B cell (primary cell): ENCODE data around the gene NYAP1. TPM values are rescaled to one million over a fixed set of nuclear protein-coding genes. Genes with fewer than 3 reads are reported as not detected.

Source experiments
- ATAC-seq: fragments of 200-7000 bp; cut with Tn5 transposase; one replicate; pipeline ENCODE4 v1.10.0; 2021; ENCODE audit warnings: low read depth, mild to moderate bottlenecking, moderate number of reproducible peaks, moderate library complexity
- CTCF ChIA-PET: fragments of 350-600 bp; sonication (Branson Sonifier 250); formaldehyde crosslinking; loops from one replicate; lab custom pipeline; 2021; ENCODE audit warnings: antibody characterized with exemption, inconsistent platforms; lab: Charles Lee
- POLR2A ChIA-PET: fragments of 350-600 bp; sonication (Branson Sonifier 250); formaldehyde crosslinking; loops from one replicate; lab custom pipeline; 2021; ENCODE audit warnings: antibody characterized with exemption; lab: Charles Lee
- DNase-seq: peaks from one replicate; pipeline ENCODE4 v3.0.0; 2013
- H2AFZ ChIP-seq: 2 replicates; pipeline ENCODE4 v1.6.1; 2012; ENCODE audit warnings: mild to moderate bottlenecking, low read depth, low read length; ENCODE audit not compliant: insufficient read depth, poor library complexity, severe bottlenecking
- H3K27ac ChIP-seq, 2 donors: 1 replicate in 1 of 2; 2 replicates in 1 of 2; pipeline ENCODE4 v1.5.1; 2012 to 2013; ENCODE audit warnings: low read length in 2 of 2, mild to moderate bottlenecking in 2 of 2, moderate library complexity in 1 of 2
- H3K27me3 ChIP-seq, 4 experiments: fragments of 200-600 bp in 1 of 4; sonication (generic) in 1 of 4; replicated peaks in 1 of 4; 1 replicate in 2 of 4; 2 replicates in 2 of 4; pipeline versions ENCODE4 v1.6.1 to v1.7.0; 2013 to 2016; ENCODE audit warnings: low read length in 3 of 4, mild to moderate bottlenecking in 2 of 4, mixed read lengths in 1 of 4, moderate library complexity in 1 of 4; ENCODE audit not compliant: insufficient read depth in 4 of 4, control insufficient read depth in 3 of 4; ENCODE audit errors: control extremely low read depth in 1 of 4
- H3K36me3 ChIP-seq, 2 experiments: replicated peaks in 1 of 2; 1 replicate in 1 of 2; 2 replicates in 1 of 2; pipeline versions ENCODE4 v1.6.1 to v1.7.1; 2013; ENCODE audit warnings: low read length in 1 of 2; ENCODE audit not compliant: insufficient read depth in 2 of 2, control insufficient read depth in 1 of 2; ENCODE audit errors: control extremely low read depth in 1 of 2, extremely low read depth in 1 of 2
- H3K4me1 ChIP-seq, 2 donors: fragments of 200-600 bp in 1 of 2; sonication (generic) in 1 of 2; 1 replicate in 1 of 2; 2 replicates in 1 of 2; pipeline versions ENCODE4 v1.5.1 to v1.6.1; 2013 to 2017; ENCODE audit warnings: low read length in 2 of 2; ENCODE audit not compliant: control insufficient read depth in 2 of 2, insufficient read depth in 2 of 2
- H3K4me2 ChIP-seq: replicated peaks from 2 replicates; pipeline ENCODE3; 2012; ENCODE audit warnings: mild to moderate bottlenecking, low read depth, low read length; ENCODE audit not compliant: poor library complexity, severe bottlenecking
- H3K4me3 ChIP-seq, 5 experiments: fragments of 200-600 bp in 1 of 5; sonication (generic) in 1 of 5; 1 replicate in 3 of 5; 2 replicates in 2 of 5; pipeline versions ENCODE4 v1.5.1 to v1.7.0; 2011 to 2016; ENCODE audit warnings: low read length in 4 of 5, mild to moderate bottlenecking in 4 of 5, low read depth in 2 of 5, control low read depth in 1 of 5, moderate library complexity in 1 of 5; ENCODE audit not compliant: insufficient read depth in 1 of 5; ENCODE audit errors: control extremely low read depth in 1 of 5, extremely low read depth in 1 of 5
- H3K79me2 ChIP-seq: fragments of 200-600 bp; sonication (generic); one replicate; pipeline ENCODE4 v1.6.0; 2016; ENCODE audit warnings: low read length; ENCODE audit not compliant: control insufficient read depth, insufficient read depth
- H3K9ac ChIP-seq: fragments of 200-600 bp; sonication (generic); 2 replicates; pipeline ENCODE4 v1.6.1; 2017; ENCODE audit warnings: mild to moderate bottlenecking, low read length, moderate library complexity
- H3K9me3 ChIP-seq, 3 donors: one replicate each; pipeline versions ENCODE4 v1.6.1 to v1.7.1; 2013; ENCODE audit warnings: low read length in 2 of 3; ENCODE audit not compliant: control insufficient read depth in 2 of 3, insufficient read depth in 1 of 3; ENCODE audit errors: control extremely low read depth in 1 of 3
- H4K20me1 ChIP-seq: 2 replicates; pipeline ENCODE4 v1.6.0; 2012; ENCODE audit warnings: mild to moderate bottlenecking, low read length; ENCODE audit not compliant: insufficient read depth, control insufficient read depth, poor library complexity, severe bottlenecking
- H3K27ac Mint-ChIP-seq: one replicate; pipeline ENCODE4 v1.8.0; 2021; ENCODE audit warnings: mixed read lengths
- H3K27me3 Mint-ChIP-seq: one replicate; pipeline ENCODE4 v1.8.0; 2021; ENCODE audit warnings: mixed read lengths
- H3K4me1 Mint-ChIP-seq: one replicate; pipeline ENCODE4 v1.8.0; 2021; ENCODE audit warnings: mixed read lengths
- H3K4me3 Mint-ChIP-seq: one replicate; pipeline ENCODE4 v1.8.0; 2021; ENCODE audit warnings: mixed read lengths
- H3K9me3 Mint-ChIP-seq: one replicate; pipeline ENCODE4 v1.8.0; 2022; ENCODE audit warnings: mixed read lengths; ENCODE audit not compliant: insufficient read depth
- EZH2 ChIP-seq: IDR thresholded peaks from 2 replicates; pipeline ENCODE4 v1.6.1; 2012; ENCODE audit warnings: borderline replicate concordance, low read depth, mild to moderate bottlenecking, moderate library complexity, low read length; ENCODE audit not compliant: insufficient read depth, poor library complexity, severe bottlenecking
- WGBS: methylation state at CpG from one replicate; pipeline ENCODE4 v1.1.5; 2013; ENCODE audit warnings: missing lambda C conversion rate; ENCODE audit not compliant: insufficient coverage; 5-methylcytosine and 5-hydroxymethylcytosine counted together
- intact Hi-C: fragments of 100-400 bp; cut with micrococcal nuclease; formaldehyde crosslinking; loops from one replicate; pipeline ENCODE4 v1.10.0; 2022
- polyA plus RNA-seq: library from polyadenylated mRNA; depleted of rRNA; stranded (reverse); fragments of >200 nt; gene quantifications from 2 replicates; pipeline ENCODE4 v1.2.3, GENCODE V29; 2012
- total RNA-seq, 2 donors: library from RNA; stranded (reverse); fragments of 120-200 nt in 1 of 2; gene quantifications; 1 replicate in 1 of 2; 2 replicates in 1 of 2; pipeline versions ENCODE4 v1.2.3 to v1.2.4, GENCODE V29; 2013 to 2022
- TF ChIP-seq, protein P1 (sequence below): fragments of 200-600 bp; IDR thresholded peaks from one replicate; pipeline ENCODE4 v1.8.0; 2022; ENCODE audit warnings: antibody characterized with exemption, mild to moderate bottlenecking

The NYAP1 gene
- total and polyA plus RNA-seq, 2 donors (not counting 1 experiment from before 2014, with no cell fraction given): 0.06 TPM; not detected in 1

GRCh38 chr7:100516135-100516812 is 32.5 kb downstream of the NYAP1 start:
- intact Hi-C loops: no loop called here
- CTCF ChIA-PET: interaction anchor here (0.7 to 3.1 kb wide), 2 partner anchors 43 to 45 kb away, joined by 4 to 15 read pairs; no protein-coding TSS in a partner anchor

GRCh38 chr7:100517305-100517704 is 33.6 kb downstream of the NYAP1 start:
- H3K4me3 Mint-ChIP-seq: no peak overlapping the region
- no peak overlapping the region for H3K9ac ChIP-seq
- intact Hi-C loops: no loop called here
- H4K20me1 ChIP-seq: no peaks in the 10 kb centered on the region
- H3K4me3 ChIP-seq: no peak overlapping the region
- no peaks in the 10 kb centered on the region for H3K36me3 ChIP-seq
- H3K79me2 ChIP-seq: no peaks in the 10 kb centered on the region
- no peak overlapping the region for H3K27ac Mint-ChIP-seq
- no peak for DNase-seq
- H3K9me3 Mint-ChIP-seq: no peaks in the 10 kb centered on the region
- no peaks in the 10 kb centered on the region for H3K9me3 ChIP-seq
- TF ChIP-seq EZH2: no peak
- TF ChIP-seq, protein P1, sequence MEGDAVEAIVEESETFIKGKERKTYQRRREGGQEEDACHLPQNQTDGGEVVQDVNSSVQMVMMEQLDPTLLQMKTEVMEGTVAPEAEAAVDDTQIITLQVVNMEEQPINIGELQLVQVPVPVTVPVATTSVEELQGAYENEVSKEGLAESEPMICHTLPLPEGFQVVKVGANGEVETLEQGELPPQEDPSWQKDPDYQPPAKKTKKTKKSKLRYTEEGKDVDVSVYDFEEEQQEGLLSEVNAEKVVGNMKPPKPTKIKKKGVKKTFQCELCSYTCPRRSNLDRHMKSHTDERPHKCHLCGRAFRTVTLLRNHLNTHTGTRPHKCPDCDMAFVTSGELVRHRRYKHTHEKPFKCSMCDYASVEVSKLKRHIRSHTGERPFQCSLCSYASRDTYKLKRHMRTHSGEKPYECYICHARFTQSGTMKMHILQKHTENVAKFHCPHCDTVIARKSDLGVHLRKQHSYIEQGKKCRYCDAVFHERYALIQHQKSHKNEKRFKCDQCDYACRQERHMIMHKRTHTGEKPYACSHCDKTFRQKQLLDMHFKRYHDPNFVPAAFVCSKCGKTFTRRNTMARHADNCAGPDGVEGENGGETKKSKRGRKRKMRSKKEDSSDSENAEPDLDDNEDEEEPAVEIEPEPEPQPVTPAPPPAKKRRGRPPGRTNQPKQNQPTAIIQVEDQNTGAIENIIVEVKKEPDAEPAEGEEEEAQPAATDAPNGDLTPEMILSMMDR: no peak
- H3K4me1 Mint-ChIP-seq: peaks cover 7% of the 10 kb centered on the region
- H3K27me3 ChIP-seq: peaks cover 0 to 2% (median 0%) of the 10 kb centered on the region in 4 experiments
- no peak overlapping the region for H3K27ac ChIP-seq
- ChIA-PET CTCF (interaction anchor here (3.1 kb wide), 1 partner anchor 42 kb away, joined by 15 read pairs; no protein-coding TSS in a partner anchor), POLR2A (no interaction called here)
- peaks cover 3% of the 10 kb centered on the region for H3K27me3 Mint-ChIP-seq
- WGBS: 93% methylated on average over 2 of the region's 2 CpGs
- H3K4me2 ChIP-seq: no peak overlapping the region
- peaks cover 4 to 14% of the 10 kb centered on the region in 2 donors for H3K4me1 ChIP-seq
- no peak overlapping the region for H2AFZ ChIP-seq
- ATAC-seq: no peak

More at GRCh38 chr7:100516135-100516812, 32.5 kb downstream of the NYAP1 start:
- Mint-ChIP-seq H3K27ac (no peak overlapping the region), H3K4me1 (peaks cover 7% of the 10 kb centered on the region), H3K4me3 (no peak overlapping the region), H3K9me3 (no peaks in the 10 kb centered on the region), H3K27me3 (peaks cover 3% of the 10 kb centered on the region)
- peaks cover 4 to 14% of the 10 kb centered on the region in 2 donors for H3K4me1 ChIP-seq
- POLR2A ChIA-PET: no interaction called here
- WGBS: 20% methylated on average over 2 of the region's 4 CpGs
- H3K36me3 ChIP-seq: no peaks in the 10 kb centered on the region
- H3K9me3 ChIP-seq: no peaks in the 10 kb centered on the region
- TF ChIP-seq EZH2: no peak
- TF ChIP-seq, protein P1: no peak
- no peak overlapping the region for H2AFZ ChIP-seq
- DNase-seq (no peak), ATAC-seq (no peak)
- no peaks in the 10 kb centered on the region for H3K79me2 ChIP-seq
- H3K27me3 ChIP-seq: peaks cover 0 to 2% (median 0%) of the 10 kb centered on the region in 4 experiments
- no peak overlapping the region for H3K4me2 ChIP-seq
- no peak overlapping the region for H3K27ac ChIP-seq
- H3K4me3 ChIP-seq: no peak overlapping the region
- H4K20me1 ChIP-seq: no peaks in the 10 kb centered on the region
- H3K9ac ChIP-seq: no peak overlapping the region
